AG04449 (cell line): ENCODE measurements around the gene ARID1B.
A peak's percentile ranks its signal among the peaks of the same experiment; 100 is the strongest.

Experiments used
- CTCF ChIA-PET: fragments of 350-600 bp; formaldehyde crosslinking; extraction: SDS; loops from one replicate; lab custom pipeline; 2021; ENCODE audit warnings: antibody characterized with exemption; lab: Yijun Ruan, JAX
- POLR2A ChIA-PET: fragments of 400-600, 350-600 bp; formaldehyde crosslinking; extraction: SDS; loops from one replicate; lab custom pipeline; 2020; ENCODE audit warnings: antibody characterized with exemption, inconsistent platforms; lab: Yijun Ruan, JAX
- DNase-seq: peaks from one replicate; pipeline ENCODE4 v3.0.0-alpha.2; 2010; ENCODE audit warnings: low read depth, low spot score
- H3K4me3 ChIP-seq: 2 replicates; pipeline ENCODE4 v1.5.1; 2011; ENCODE audit warnings: low read depth, mild to moderate bottlenecking, control low read depth, low read length
- TF ChIP-seq, protein P1 (sequence below): IDR thresholded peaks from one replicate; pipeline ENCODE4 v1.5.1; 2011; ENCODE audit warnings: mild to moderate bottlenecking, moderate library complexity, low read length, control low read depth, inconsistent platforms; ENCODE audit not compliant: insufficient read depth; ENCODE audit errors: missing control alignments

ARID1B gene

DNA sequence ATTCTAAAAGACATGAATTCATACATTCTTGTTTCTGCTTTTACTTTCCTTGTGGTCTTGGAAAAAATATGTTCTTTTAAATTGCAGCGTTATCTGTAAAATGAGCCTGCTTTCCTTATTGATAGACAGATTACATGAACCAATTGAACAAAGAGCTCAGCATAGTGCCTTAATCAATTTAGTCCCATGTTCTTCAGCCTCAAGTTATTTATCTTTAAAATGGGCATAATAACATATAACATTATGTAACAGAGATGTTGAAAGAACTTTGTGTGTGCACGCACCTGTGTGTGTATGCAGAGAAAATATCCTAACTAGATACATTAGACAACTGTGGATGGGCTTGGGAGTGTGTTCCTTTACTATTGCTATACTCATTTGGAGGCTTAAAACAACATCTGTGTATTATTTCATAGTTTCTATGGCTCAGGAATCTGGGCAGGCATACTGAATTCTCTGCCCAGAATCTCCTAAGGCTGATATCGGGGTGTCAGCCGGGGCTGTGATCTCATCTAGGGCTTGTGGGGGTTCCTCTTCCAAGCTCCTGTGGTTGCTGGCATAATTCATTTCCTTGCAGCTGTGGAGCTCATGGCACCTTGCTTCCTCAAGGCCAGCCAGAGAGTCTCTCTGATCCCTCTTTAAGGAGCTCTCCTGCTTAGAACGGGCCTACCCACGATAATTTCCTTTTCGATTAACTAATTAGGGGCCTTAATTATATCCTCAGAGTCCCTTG, 194.1 kb downstream of the ARID1B start:
- CTCF ChIA-PET: interaction anchor here (2.4 kb wide), 1 partner anchor 18 kb away, joined by 9 read pairs; no protein-coding TSS in a partner anchor
- H3K4me3 ChIP-seq: no peak overlapping the region
- DNase-seq: no peak
- TF ChIP-seq, protein P1, sequence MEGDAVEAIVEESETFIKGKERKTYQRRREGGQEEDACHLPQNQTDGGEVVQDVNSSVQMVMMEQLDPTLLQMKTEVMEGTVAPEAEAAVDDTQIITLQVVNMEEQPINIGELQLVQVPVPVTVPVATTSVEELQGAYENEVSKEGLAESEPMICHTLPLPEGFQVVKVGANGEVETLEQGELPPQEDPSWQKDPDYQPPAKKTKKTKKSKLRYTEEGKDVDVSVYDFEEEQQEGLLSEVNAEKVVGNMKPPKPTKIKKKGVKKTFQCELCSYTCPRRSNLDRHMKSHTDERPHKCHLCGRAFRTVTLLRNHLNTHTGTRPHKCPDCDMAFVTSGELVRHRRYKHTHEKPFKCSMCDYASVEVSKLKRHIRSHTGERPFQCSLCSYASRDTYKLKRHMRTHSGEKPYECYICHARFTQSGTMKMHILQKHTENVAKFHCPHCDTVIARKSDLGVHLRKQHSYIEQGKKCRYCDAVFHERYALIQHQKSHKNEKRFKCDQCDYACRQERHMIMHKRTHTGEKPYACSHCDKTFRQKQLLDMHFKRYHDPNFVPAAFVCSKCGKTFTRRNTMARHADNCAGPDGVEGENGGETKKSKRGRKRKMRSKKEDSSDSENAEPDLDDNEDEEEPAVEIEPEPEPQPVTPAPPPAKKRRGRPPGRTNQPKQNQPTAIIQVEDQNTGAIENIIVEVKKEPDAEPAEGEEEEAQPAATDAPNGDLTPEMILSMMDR: no peak
- POLR2A ChIA-PET: no interaction called here

DNA sequence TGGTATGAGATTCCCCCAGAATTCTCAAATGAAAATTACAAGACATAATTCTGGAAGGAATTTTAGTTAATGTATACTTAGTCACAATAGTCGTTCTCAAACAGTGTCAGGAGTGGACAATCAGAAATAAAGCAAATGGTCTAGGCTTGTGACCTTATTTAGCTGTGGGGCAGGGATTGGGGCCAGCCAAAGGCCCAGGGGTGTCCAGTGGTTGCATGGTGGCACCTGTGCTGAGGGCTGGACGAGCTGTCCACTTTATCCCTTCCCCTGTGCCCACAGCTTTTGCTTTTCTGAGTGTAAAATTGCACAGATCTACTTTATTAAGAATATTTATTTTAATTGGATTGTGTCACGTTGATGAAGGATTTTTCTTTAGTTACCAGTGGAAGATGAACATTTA, 195.0 kb downstream of the ARID1B start:
- no peak for DNase-seq
- no peak overlapping the region for H3K4me3 ChIP-seq
- TF ChIP-seq, protein P1: no peak
- ChIA-PET CTCF (interaction anchor here (2.4 kb wide), 1 partner anchor 18 kb away, joined by 9 read pairs; no protein-coding TSS in a partner anchor), POLR2A (no interaction called here)

DNA sequence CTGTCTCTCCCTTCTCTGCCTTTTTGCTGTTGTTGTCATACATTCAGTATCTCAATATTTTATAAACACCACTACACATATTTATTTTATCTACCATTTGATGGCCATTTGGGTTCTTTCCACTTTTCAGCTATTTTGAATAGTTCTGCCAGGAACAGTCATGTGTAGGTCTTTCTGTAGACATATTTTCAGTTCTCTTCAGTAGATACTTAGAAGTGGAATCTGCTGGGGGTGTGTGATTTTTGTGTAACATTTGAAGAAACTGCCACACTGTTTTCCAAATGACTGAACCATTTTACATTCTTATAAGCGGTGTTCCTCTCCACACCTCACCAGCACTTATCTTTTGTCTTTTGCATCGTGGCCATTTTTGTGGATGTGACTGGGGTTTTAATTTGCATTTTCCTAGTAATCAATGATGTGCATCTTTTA, 197.7 kb downstream of the ARID1B start:
- no peak for DNase-seq
- TF ChIP-seq, protein P1: no peak
- CTCF ChIA-PET: no interaction called here
- no peak overlapping the region for H3K4me3 ChIP-seq
- POLR2A ChIA-PET: no interaction called here

DNA sequence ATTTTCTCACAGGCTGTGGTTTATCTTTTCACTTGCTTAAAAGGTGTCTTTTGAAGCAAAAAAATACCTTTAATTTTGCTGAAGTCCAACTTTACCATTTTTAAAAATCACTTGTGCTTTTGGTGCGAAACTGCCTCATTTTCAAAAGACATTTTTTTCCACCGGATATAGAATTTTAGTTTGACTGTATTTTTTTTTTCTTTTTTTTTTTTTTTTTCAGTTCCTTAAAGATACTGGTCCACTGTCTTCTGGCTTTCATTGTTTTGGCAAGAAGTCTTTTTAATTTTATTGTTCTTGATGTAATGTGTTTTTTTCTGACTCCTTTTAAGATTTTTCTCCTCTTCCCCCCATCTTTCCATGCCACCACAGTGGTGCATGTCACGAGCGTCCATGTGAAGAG, 198.2 kb downstream of the ARID1B start:
- TF ChIP-seq, protein P1: no peak
- POLR2A ChIA-PET: no interaction called here
- H3K4me3 ChIP-seq: no peak overlapping the region
- DNase-seq: no peak
- CTCF ChIA-PET: interaction anchor here (1.4 kb wide), 1 partner anchor 11 kb away, joined by 3 read pairs; no protein-coding TSS in a partner anchor

DNA sequence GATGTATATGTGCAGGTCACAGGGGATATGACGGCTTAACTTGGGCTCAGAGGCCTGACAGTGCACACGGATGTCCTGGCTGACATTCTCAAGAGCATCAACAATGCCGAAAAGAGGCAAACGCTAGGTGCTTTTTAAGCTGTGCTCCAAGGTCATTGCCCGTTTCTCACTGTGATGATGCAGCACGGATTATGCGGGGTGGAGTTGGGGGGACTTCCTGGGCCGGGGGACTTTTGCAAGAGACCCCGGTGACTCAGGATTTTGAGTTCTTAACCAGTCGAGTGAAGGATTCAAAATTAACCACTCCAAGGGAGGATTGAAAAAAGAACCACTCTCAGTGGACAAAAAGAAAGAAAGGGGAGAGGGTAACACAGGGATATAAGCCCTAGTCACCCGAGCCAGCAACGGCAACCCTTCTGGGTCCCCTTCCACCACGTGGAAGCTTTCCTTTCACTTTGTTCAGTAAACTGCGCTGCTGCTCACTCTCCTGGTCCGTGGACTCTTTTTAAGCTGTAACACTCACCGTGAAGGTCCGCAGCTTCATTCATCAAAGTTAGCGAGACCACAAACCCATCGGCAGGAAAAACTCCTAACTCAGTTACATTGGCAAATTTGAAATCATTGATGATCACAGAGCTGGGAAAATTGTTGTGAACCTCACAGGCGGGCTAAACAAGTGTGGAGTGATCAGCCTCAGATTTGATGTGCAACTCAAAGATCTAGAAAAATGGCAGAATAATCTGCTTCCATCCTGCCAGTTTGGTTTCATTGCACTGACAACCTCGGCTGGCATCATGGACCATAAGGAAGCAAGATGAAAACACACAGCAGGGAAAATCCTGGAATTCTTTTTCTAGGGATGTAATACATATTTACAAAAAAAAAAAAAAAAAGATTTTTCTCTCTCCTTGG, 199.3 kb downstream of the ARID1B start:
- no peak for DNase-seq
- H3K4me3 ChIP-seq: peak overlapping the region; percentile 38
- CTCF ChIA-PET: interaction anchor here (1.4 to 1.6 kb wide), 2 partner anchors 10 to 11 kb away, joined by 3 to 6 read pairs; no protein-coding TSS in a partner anchor
- POLR2A ChIA-PET: no interaction called here
- TF ChIP-seq, protein P1: no peak
